ENCODE data around the gene UBL7.

DNA sequence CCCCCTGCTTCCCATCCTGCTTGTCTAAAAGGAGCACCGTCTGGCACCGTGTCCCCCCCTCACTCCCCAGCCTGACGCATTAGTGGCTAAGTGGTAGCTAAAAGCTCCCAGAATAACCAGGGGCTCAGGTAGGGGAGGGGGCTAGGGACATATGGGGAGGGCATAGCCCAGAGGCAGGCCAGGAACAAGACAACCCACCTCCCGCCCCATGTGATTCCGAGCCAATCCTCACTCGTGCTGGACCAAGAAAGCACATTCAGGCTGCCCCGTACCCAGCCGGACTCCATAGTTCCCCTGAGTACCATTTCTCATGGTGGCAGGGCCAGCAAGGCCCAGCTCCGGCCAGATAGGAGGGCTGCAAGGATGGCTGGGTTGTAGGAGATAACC, 38.7 kb downstream of the UBL7 start:
- TF ChIP-seq POLR2A (IDR thresholded peaks at IDR 0.05) (no peak), CTCF (IDR thresholded peaks at IDR 0.05) (no peak)
